ENCODE results near the gene MVB12B.

Gene MVB12B

GRCh38 chr9:126435626-126436025 lies 109.0 kb downstream of the MVB12B start:
- DNase-seq, result no peak

GRCh38 chr9:126436545-126437267 lies 110.1 kb downstream of the MVB12B start:
- DNase-seq, result no peak

GRCh38 chr9:126437268-126437666 lies 110.6 kb downstream of the MVB12B start:
- no peak for DNase-seq

- DNase-seq, result no peak
Measured at GRCh38 chr9:126437701-126438100, 111.1 kb downstream of the MVB12B start.

- DNase-seq, result no peak
Measured at GRCh38 chr9:126438741-126439401, 112.2 kb downstream of the MVB12B start.

GRCh38 chr9:126439402-126439765 lies 112.8 kb downstream of the MVB12B start:
- DNase-seq, result no peak

- DNase-seq, result no peak
Measured at GRCh38 chr9:126439883-126440653, 113.4 kb downstream of the MVB12B start.

GRCh38 chr9:126440940-126441339 lies 114.3 kb downstream of the MVB12B start:
- DNase-seq, result no peak

- no peak for DNase-seq
Measured at GRCh38 chr9:126442636-126443035, 116.0 kb downstream of the MVB12B start.

GRCh38 chr9:126443144-126443543 lies 116.5 kb downstream of the MVB12B start:
- DNase-seq, result no peak

GRCh38 chr9:126448136-126448535 lies 121.5 kb downstream of the MVB12B start:
- DNase-seq, result no peak

- DNase-seq, result no peak
Measured at GRCh38 chr9:126448865-126449577, 122.4 kb downstream of the MVB12B start.

GRCh38 chr9:126449725-126450667 lies 123.4 kb downstream of the MVB12B start:
- DNase-seq, result no peak

- no peak for DNase-seq
Measured at GRCh38 chr9:126450668-126451205, 124.1 kb downstream of the MVB12B start.

GRCh38 chr9:126451316-126451885 lies 124.8 kb downstream of the MVB12B start:
- no peak for DNase-seq

GRCh38 chr9:126452106-126452505 lies 125.5 kb downstream of the MVB12B start:
- DNase-seq, result no peak

- no peak for DNase-seq
Measured at GRCh38 chr9:126453156-126453963, 126.7 kb downstream of the MVB12B start.

GRCh38 chr9:126454215-126454614 lies 127.6 kb downstream of the MVB12B start:
- no peak for DNase-seq

- DNase-seq, result no peak
Measured at GRCh38 chr9:126454795-126455194, 128.2 kb downstream of the MVB12B start.

GRCh38 chr9:126456441-126457174 lies 130.0 kb downstream of the MVB12B start:
- peak; percentile 46 for DNase-seq

Measured in left hindlimb (tissue), 1 donor.